Heart left ventricle (tissue), 16 donors: ENCODE results near the gene TMEM208. TPM values are rescaled to one million over a fixed set of nuclear protein-coding genes. Genes with fewer than 3 reads are reported as not detected.
A peak's percentile ranks its signal among the peaks of the same experiment; 100 is the strongest.

Experiments used
- ATAC-seq, 4 donors: fragments of 200-7000 bp; cut with Tn5 transposase; one replicate each; pipeline ENCODE4 v1.9.1; 2020 to 2022; ENCODE audit warnings: moderate library complexity in 4 of 4, mild to moderate bottlenecking in 3 of 4, moderate number of reproducible peaks in 1 of 4
- DNase-seq, 5 donors: peaks; one replicate each; pipeline ENCODE4 v3.0.0-alpha.2; 2020
- H3K27ac ChIP-seq, 12 donors: fragments of 200-600 bp; sonication (generic) in 4 of 12; one replicate each; pipeline versions ENCODE4 v1.5.0 to v1.8.0; 2016 to 2022; ENCODE audit warnings: mild to moderate bottlenecking in 2 of 12
- H3K27me3 ChIP-seq, 9 donors: fragments of 200-600 bp; sonication (generic) in 2 of 9; one replicate each; pipeline versions ENCODE4 v1.5.1 to v1.8.0; 2016 to 2022; ENCODE audit warnings: mild to moderate bottlenecking in 3 of 9
- H3K36me3 ChIP-seq, 9 donors: fragments of 200-600 bp; sonication (generic) in 2 of 9; one replicate each; pipeline versions ENCODE4 v1.5.0 to v1.8.0; 2018 to 2022; ENCODE audit warnings: mild to moderate bottlenecking in 2 of 9
- H3K4me1 ChIP-seq, 12 donors: fragments of 200-600 bp; sonication (generic) in 4 of 12; one replicate each; pipeline versions ENCODE4 v1.5.0 to v1.8.0; 2016 to 2022; ENCODE audit warnings: mild to moderate bottlenecking in 3 of 12
- H3K4me3 ChIP-seq, 12 donors: fragments of 200-600 bp; sonication (generic) in 4 of 12; one replicate each; pipeline versions ENCODE4 v1.5.0 to v1.8.0; 2017 to 2022; ENCODE audit warnings: mild to moderate bottlenecking in 9 of 12, moderate library complexity in 4 of 12
- H3K9me3 ChIP-seq, 12 donors: fragments of 200-600 bp; sonication (generic) in 4 of 12; one replicate each; pipeline versions ENCODE4 v1.5.0 to v1.8.0; 2016 to 2022; ENCODE audit warnings: mild to moderate bottlenecking in 1 of 12
- POLR2A ChIP-seq, 2 donors: fragments of 450-650 bp; IDR thresholded peaks; one replicate each; pipeline ENCODE4 v1.6.1; 2017; ENCODE audit warnings: antibody characterized with exemption in 2 of 2, mild to moderate bottlenecking in 2 of 2, moderate library complexity in 2 of 2
- WGBS, 4 donors: extraction: QIAGEN DNeasy Blood & Tissue Kit in 2 of 4; methylation state at CpG; one replicate each; pipeline versions ENCODE4 v1.1.5 to v1.1.7; 2013 to 2018; 5-methylcytosine and 5-hydroxymethylcytosine counted together
- intact Hi-C, 10 donors: fragments of 100-400 bp; cut with DNase I; formaldehyde crosslinking; loops; one replicate each; pipeline versions ENCODE4 v1.11.1 to v1.14.2; 2022
- polyA plus RNA-seq, 2 donors: library from polyadenylated mRNA; stranded (reverse); fragments of 200-250 nt; gene quantifications; one replicate each; pipeline ENCODE4 v1.2.3, GENCODE V29; 2013
- total RNA-seq, 9 donors: library from RNA; depleted of rRNA in 2 of 9; stranded (reverse); fragments of >200 nt in 2 of 9; fragmentation: NEBNext Ultra II Directional in 3 of 9; extraction: Animal tissue kit (Norgen Biotek cat#: 25700) in 3 of 9; gene quantifications; one replicate each; pipeline versions ENCODE4 v1.1.0 to v1.2.4, GENCODE V29; 2016 to 2023
- TF ChIP-seq, protein P1 (sequence below), 12 donors: fragments of 200-600 bp; sonication (generic) in 4 of 12; IDR thresholded peaks; one replicate each; pipeline versions ENCODE4 v1.5.0 to v1.8.0; 2018 to 2022; ENCODE audit warnings: antibody characterized with exemption in 12 of 12, mild to moderate bottlenecking in 5 of 12
- donor health status: ischemic (EF 13 %, LVEDD 7.1; RV severe dilation, severe dysfunction).
- donor health status: healthy with polysubstance abuse.
- donor health status: DM: no; HTN: yes; CAD: no.
- donor health status: DM: no; HTN: no; CAD: no.
- donor health status: ischemic (EF 25% LVEDD 6.9; RV normal size, moderate dysfunction).
- donor health status: ischemic (EF 25% LVEDD 5.7; RV mildly dilated, moderate dysfunction).
- donor health status: healthy.
- donor health status: DM: yes; HTN: yes; CAD: no.
- donor health status: ischemic (EF 35%, LVEDD 5.7; RV mildly dilated, moderate dysfunction).
- donor health status: nonischemic (EF 11% LVEDD 7.7; RV severe dilation, severe dysfunction).
- donor health status: DM: yes; HTN: yes; CAD: no.
- donor health status: PGD.
- donor health status: ischemic (EF 29% LVEDD 5.4; RV normal size, mild dysfunction).
- donor health status: nonischemic (EF 23%, LVEDD 6.1; RV moderate dilation, normal function).

TMEM208 gene
- total and polyA plus RNA-seq, 11 donors, result 6.2 to 79.7 (median 16.9) TPM

- 93 to 97% (median 95%) methylated on average over 9 to 16 of the region's 16 CpGs for WGBS, 4 donors
- Histone ChIP-seq H3K4me1 (peaks cover 0 to 54% (median 30%) of the 10 kb centered on the region in 12 donors), H3K9me3 (no peaks in the 10 kb centered on the region), H3K4me3 (no peak overlapping the region), H3K27me3 (no peaks in the 10 kb centered on the region), H3K27ac (no peak overlapping the region), H3K36me3 (peaks cover 0 to 9% (median 0%) of the 10 kb centered on the region in 9 donors)
- DNase-seq (no peak), ATAC-seq (no peak)
- intact Hi-C loops, result loop anchor here in 3 of 10 donors (10.0 kb wide), 1 partner anchor 205 kb away; no protein-coding TSS in a partner anchor
- TF ChIP-seq POLR2A (IDR thresholded peaks at IDR 0.05), result no peak
- TF ChIP-seq, protein P1, sequence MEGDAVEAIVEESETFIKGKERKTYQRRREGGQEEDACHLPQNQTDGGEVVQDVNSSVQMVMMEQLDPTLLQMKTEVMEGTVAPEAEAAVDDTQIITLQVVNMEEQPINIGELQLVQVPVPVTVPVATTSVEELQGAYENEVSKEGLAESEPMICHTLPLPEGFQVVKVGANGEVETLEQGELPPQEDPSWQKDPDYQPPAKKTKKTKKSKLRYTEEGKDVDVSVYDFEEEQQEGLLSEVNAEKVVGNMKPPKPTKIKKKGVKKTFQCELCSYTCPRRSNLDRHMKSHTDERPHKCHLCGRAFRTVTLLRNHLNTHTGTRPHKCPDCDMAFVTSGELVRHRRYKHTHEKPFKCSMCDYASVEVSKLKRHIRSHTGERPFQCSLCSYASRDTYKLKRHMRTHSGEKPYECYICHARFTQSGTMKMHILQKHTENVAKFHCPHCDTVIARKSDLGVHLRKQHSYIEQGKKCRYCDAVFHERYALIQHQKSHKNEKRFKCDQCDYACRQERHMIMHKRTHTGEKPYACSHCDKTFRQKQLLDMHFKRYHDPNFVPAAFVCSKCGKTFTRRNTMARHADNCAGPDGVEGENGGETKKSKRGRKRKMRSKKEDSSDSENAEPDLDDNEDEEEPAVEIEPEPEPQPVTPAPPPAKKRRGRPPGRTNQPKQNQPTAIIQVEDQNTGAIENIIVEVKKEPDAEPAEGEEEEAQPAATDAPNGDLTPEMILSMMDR (IDR thresholded peaks at IDR 0.05), result no peak
Measured at GRCh38 chr16:67180166-67180565, 46.8 kb upstream of the TMEM208 start.

DNA sequence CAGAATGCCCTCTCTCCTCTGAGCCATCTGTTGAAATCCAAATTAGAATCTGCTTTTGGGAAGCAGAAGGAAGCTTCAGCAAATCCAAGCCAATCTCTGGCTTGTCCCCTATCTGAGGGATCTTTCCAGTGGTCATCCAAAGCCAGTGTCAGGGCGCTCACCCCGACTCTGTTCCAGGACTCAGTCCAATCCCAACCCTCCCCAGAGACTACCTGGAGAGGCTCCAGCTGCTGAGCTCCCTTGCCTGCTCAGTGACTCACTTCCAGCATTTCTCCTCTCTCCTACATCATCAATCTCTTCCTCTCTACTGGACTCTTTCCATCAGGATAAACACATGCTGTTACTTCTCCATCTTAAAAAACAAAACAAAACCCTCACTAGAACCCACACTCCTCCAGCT lies 45.6 kb upstream of the TMEM208 start:
- H3K27me3 ChIP-seq, result no peaks in the 10 kb centered on the region
- H3K9me3 ChIP-seq, result no peaks in the 10 kb centered on the region
- DNase-seq (no peak), ATAC-seq (no peak)
- peaks cover 0 to 63% (median 32%) of the 10 kb centered on the region in 12 donors for H3K4me1 ChIP-seq
- peak overlapping the region in 3 of 12 donors; percentile 5 to 55 (median 38) for H3K27ac ChIP-seq
- 47 to 58% (median 53%) methylated on average over 2 of the region's 2 CpGs for WGBS, 4 donors
- H3K4me3 ChIP-seq, result no peak overlapping the region
- no peak for TF ChIP-seq POLR2A (IDR thresholded peaks at IDR 0.05)
- TF ChIP-seq, protein P1 (IDR thresholded peaks at IDR 0.05), result no peak
- intact Hi-C loops, result loop anchor here in 3 of 10 donors (10.0 kb wide), 1 partner anchor 207 kb away; no protein-coding TSS in a partner anchor
- H3K36me3 ChIP-seq, result peaks cover 0 to 4% (median 0%) of the 10 kb centered on the region in 9 donors

GRCh38 chr16:67182288-67182687 lies 44.6 kb upstream of the TMEM208 start:
- no peaks in the 10 kb centered on the region for H3K9me3 ChIP-seq
- H3K4me1 ChIP-seq, result peaks cover 0 to 63% (median 31%) of the 10 kb centered on the region in 12 donors
- WGBS, 4 donors, result 83 to 94% (median 91%) methylated on average over 2 of the region's 2 CpGs
- no peak overlapping the region for H3K4me3 ChIP-seq
- DNase-seq, result no peak
- no peaks in the 10 kb centered on the region for H3K27me3 ChIP-seq
- TF ChIP-seq, protein P1 (IDR thresholded peaks at IDR 0.05), result no peak
- no peak for TF ChIP-seq POLR2A (IDR thresholded peaks at IDR 0.05)
- intact Hi-C loops, result loop anchor here in 5 of 10 donors (2.0 to 10.0 kb wide), 3 partner anchors 21 to 207 kb away; partner anchors contain the start of gene TMEM208 (in 1 of the 5)
- ATAC-seq, result no peak
- no peaks in the 10 kb centered on the region for H3K36me3 ChIP-seq
- no peak overlapping the region for H3K27ac ChIP-seq

DNA sequence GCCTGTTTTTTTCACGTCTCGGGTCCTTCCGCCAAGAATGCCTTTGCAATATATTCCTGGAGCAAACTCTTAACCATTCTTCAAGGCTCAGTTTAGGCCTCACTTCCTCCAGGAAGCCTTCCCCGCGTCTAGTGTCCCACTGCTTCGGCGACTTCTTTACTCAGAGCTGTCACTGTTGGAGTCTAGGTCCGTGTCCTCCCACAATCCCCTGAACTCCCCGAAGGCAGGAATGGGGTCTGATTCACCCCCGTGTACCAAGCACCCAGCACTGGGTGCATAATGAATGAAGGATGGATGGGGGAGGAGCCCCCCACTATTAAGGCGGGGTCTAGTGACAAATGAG lies 43.7 kb upstream of the TMEM208 start:
- H3K9me3 ChIP-seq, result no peaks in the 10 kb centered on the region
- TF ChIP-seq, protein P1 (IDR thresholded peaks at IDR 0.05), result no peak
- TF ChIP-seq POLR2A (IDR thresholded peaks at IDR 0.05), result no peak
- no peaks in the 10 kb centered on the region for H3K27me3 ChIP-seq
- intact Hi-C loops, result loop anchor here in 5 of 10 donors (1.0 to 10.0 kb wide), 4 partner anchors 22 to 208 kb away; partner anchors contain the start of gene TMEM208 (in 1 of the 5)
- H3K36me3 ChIP-seq, result no peaks in the 10 kb centered on the region
- DNase-seq (no peak), ATAC-seq (no peak)
- H3K27ac ChIP-seq, result peak overlapping the region; percentile 90 to 100 (median 96)
- 9% methylated on average over 11 of the region's 11 CpGs for WGBS, 4 donors
- peak overlapping the region in 11 of 12 donors; percentile 60 to 88 (median 72) for H3K4me3 ChIP-seq
- H3K4me1 ChIP-seq, result peaks cover 0 to 55% (median 28%) of the 10 kb centered on the region in 12 donors
